ENCODE measurements around the gene SHANK3. TPM values are rescaled to one million over a fixed set of nuclear protein-coding genes. Genes with fewer than 3 reads are reported as not detected.

SHANK3 gene
- polyA plus RNA-seq, 1 of the 3 experiments (the other 2 are of a cell fraction) = 1.5 TPM

DNA sequence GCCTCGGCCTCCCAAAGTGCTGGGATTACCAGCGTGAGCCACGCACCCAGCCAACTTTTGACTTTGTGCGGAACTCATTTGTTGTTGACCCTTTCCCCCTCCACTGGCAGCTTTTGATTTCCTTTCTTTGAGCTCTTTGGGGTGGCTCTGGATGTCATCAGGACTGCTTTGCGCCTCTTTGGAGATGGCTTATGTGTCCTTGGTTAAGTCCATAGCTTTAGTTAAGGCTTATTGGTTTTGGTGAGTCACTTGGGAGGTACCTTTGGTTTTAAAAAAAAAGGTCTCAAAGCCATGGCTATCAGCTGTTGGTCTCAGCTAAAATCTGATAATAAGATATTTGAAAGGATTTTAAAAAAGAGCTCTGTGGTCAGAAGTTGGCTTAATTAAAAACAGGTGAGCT, 39.5 kb upstream of the SHANK3 start:
- Histone ChIP-seq H3K9me2 (no peaks in the 10 kb centered on the region), H3K4me2 (no peak overlapping the region), H3K4me1 (ENCODE audit: control insufficient read depth in 1 of 2, insufficient read depth in 2 of 2, low read depth in 1 of 2, low read length in 1 of 2) (peaks cover 5 to 12% of the 10 kb centered on the region in 2 experiments; a peak in 1 of 4 replicates), H3F3A (replicated peaks; ENCODE audit: insufficient read depth) (no peaks in the 10 kb centered on the region), H3K4me3 (ENCODE audit: low read depth in 2 of 2, low read length in 1 of 2) (no peak overlapping the region), H3K27me3 (ENCODE audit: insufficient read depth) (no peaks in the 10 kb centered on the region), H3K27ac (ENCODE audit: low read depth in 2 of 2, low read length in 1 of 2) (no peak overlapping the region), H3K9me3 (no peaks in the 10 kb centered on the region), H3K9ac (no peak overlapping the region), H3K36me3 (replicated peaks in 1 of 2; ENCODE audit: control insufficient read depth in 1 of 2, insufficient read depth in 2 of 2, low read length in 1 of 2) (no peaks in the 10 kb centered on the region), H2AFZ (ENCODE audit: low read depth) (no peak overlapping the region), H4K20me1 (ENCODE audit: insufficient read depth) (no peaks in the 10 kb centered on the region), H3K79me2 (ENCODE audit: insufficient read depth) (no peaks in the 10 kb centered on the region)
- CTCF ChIA-PET = interaction anchor here (0.9 kb wide), 1 partner anchor 12 kb away, joined by 3 read pairs; no protein-coding TSS in a partner anchor
- POLR2A ChIA-PET = interaction anchor here (0.7 kb wide), 1 partner anchor 35 kb away, joined by 3 read pairs; no protein-coding TSS in a partner anchor
- TF ChIP-seq, protein P1, sequence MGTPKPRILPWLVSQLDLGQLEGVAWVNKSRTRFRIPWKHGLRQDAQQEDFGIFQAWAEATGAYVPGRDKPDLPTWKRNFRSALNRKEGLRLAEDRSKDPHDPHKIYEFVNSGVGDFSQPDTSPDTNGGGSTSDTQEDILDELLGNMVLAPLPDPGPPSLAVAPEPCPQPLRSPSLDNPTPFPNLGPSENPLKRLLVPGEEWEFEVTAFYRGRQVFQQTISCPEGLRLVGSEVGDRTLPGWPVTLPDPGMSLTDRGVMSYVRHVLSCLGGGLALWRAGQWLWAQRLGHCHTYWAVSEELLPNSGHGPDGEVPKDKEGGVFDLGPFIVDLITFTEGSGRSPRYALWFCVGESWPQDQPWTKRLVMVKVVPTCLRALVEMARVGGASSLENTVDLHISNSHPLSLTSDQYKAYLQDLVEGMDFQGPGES (IDR thresholded peaks at IDR 0.05; ENCODE audit: low read depth, low read length) = no peak
- TF ChIP-seq TCF12 (IDR thresholded peaks at IDR 0.05) = peak; percentile 35; the same call in 1 of the 2 replicates
- 93% methylated on average over 5 of the region's 5 CpGs for WGBS (ENCODE audit: low lambda C conversion rate)
- no peak for DNase-seq

GRCh38 chr22:50633771-50634170, 38.9 kb upstream of the SHANK3 start:
- TF ChIP-seq GABPA (IDR thresholded peaks at IDR 0.05; ENCODE audit: low read depth) (no peak), TCF12 (IDR thresholded peaks at IDR 0.05) (no peak), EZH2phosphoT487 (IDR thresholded peaks at IDR 0.05; ENCODE audit: borderline replicate concordance, low read depth) (no peak), FOXJ3 (CRISPR knock-in tag; IDR thresholded peaks at IDR 0.05) (no peak), CTCF (IDR thresholded peaks at IDR 0.05) (no peak), ELF1 (IDR thresholded peaks at IDR 0.05) (no peak), EP300 (IDR thresholded peaks at IDR 0.05; ENCODE audit: borderline replicate concordance in 1 of 2, low read depth in 1 of 2, low read length in 1 of 2) (no peak), CHD2 (IDR thresholded peaks at IDR 0.05; ENCODE audit: low read length, partially characterized antibody) (no peak), RCOR1 (IDR thresholded peaks at IDR 0.05; ENCODE audit: low read length) (no peak)
- TF ChIP-seq, protein P2, sequence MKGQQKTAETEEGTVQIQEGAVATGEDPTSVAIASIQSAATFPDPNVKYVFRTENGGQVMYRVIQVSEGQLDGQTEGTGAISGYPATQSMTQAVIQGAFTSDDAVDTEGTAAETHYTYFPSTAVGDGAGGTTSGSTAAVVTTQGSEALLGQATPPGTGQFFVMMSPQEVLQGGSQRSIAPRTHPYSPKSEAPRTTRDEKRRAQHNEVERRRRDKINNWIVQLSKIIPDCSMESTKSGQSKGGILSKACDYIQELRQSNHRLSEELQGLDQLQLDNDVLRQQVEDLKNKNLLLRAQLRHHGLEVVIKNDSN (IDR thresholded peaks at IDR 0.05; ENCODE audit: borderline replicate concordance, low read depth) = no peak
- TF ChIP-seq, protein P3, sequence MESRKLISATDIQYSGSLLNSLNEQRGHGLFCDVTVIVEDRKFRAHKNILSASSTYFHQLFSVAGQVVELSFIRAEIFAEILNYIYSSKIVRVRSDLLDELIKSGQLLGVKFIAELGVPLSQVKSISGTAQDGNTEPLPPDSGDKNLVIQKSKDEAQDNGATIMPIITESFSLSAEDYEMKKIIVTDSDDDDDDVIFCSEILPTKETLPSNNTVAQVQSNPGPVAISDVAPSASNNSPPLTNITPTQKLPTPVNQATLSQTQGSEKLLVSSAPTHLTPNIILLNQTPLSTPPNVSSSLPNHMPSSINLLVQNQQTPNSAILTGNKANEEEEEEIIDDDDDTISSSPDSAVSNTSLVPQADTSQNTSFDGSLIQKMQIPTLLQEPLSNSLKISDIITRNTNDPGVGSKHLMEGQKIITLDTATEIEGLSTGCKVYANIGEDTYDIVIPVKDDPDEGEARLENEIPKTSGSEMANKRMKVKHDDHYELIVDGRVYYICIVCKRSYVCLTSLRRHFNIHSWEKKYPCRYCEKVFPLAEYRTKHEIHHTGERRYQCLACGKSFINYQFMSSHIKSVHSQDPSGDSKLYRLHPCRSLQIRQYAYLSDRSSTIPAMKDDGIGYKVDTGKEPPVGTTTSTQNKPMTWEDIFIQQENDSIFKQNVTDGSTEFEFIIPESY (IDR thresholded peaks at IDR 0.05; ENCODE audit: borderline replicate concordance, low read depth) = no peak
- TF ChIP-seq, protein P4, sequence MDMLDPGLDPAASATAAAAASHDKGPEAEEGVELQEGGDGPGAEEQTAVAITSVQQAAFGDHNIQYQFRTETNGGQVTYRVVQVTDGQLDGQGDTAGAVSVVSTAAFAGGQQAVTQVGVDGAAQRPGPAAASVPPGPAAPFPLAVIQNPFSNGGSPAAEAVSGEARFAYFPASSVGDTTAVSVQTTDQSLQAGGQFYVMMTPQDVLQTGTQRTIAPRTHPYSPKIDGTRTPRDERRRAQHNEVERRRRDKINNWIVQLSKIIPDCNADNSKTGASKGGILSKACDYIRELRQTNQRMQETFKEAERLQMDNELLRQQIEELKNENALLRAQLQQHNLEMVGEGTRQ (IDR thresholded peaks at IDR 0.05; ENCODE audit: borderline replicate concordance, low read depth, low read length) = no peak
- H3K27ac ChIP-seq (ENCODE audit: low read depth in 2 of 2, low read length in 1 of 2) = no peak overlapping the region
- no peaks in the 10 kb centered on the region for H3K27me3 ChIP-seq (ENCODE audit: insufficient read depth)
- H3F3A ChIP-seq (replicated peaks; ENCODE audit: insufficient read depth) = no peaks in the 10 kb centered on the region
- no peak overlapping the region for H2AFZ ChIP-seq (ENCODE audit: low read depth)
- no peaks in the 10 kb centered on the region for H3K9me2 ChIP-seq
- H3K36me3 ChIP-seq (replicated peaks in 1 of 2; ENCODE audit: control insufficient read depth in 1 of 2, insufficient read depth in 2 of 2, low read length in 1 of 2) = no peaks in the 10 kb centered on the region
- H3K9me3 ChIP-seq = no peaks in the 10 kb centered on the region
- no peak overlapping the region for H3K9ac ChIP-seq
- H3K4me3 ChIP-seq (ENCODE audit: low read depth in 2 of 2, low read length in 1 of 2) = no peak overlapping the region
- no peaks in the 10 kb centered on the region for H3K79me2 ChIP-seq (ENCODE audit: insufficient read depth)
- POLR2A ChIA-PET = no interaction called here
- no peak overlapping the region for H3K4me2 ChIP-seq
- H4K20me1 ChIP-seq (ENCODE audit: insufficient read depth) = no peaks in the 10 kb centered on the region
- WGBS (ENCODE audit: low lambda C conversion rate) = 84% methylated on average over 10 of the region's 11 CpGs
- CTCF ChIA-PET = interaction anchor here (0.9 to 1.0 kb wide), 3 partner anchors 13 to 141 kb away, joined by 3 to 4 read pairs (median 4); no protein-coding TSS in a partner anchor
- peak; percentile 7 for DNase-seq
- peaks cover 5 to 8% of the 10 kb centered on the region in 2 experiments; a peak in 1 of 4 replicates for H3K4me1 ChIP-seq (ENCODE audit: control insufficient read depth in 1 of 2, insufficient read depth in 2 of 2, low read depth in 1 of 2, low read length in 1 of 2)
